Measurements from ENCODE around the gene TBX5.

TBX5 gene

DNA sequence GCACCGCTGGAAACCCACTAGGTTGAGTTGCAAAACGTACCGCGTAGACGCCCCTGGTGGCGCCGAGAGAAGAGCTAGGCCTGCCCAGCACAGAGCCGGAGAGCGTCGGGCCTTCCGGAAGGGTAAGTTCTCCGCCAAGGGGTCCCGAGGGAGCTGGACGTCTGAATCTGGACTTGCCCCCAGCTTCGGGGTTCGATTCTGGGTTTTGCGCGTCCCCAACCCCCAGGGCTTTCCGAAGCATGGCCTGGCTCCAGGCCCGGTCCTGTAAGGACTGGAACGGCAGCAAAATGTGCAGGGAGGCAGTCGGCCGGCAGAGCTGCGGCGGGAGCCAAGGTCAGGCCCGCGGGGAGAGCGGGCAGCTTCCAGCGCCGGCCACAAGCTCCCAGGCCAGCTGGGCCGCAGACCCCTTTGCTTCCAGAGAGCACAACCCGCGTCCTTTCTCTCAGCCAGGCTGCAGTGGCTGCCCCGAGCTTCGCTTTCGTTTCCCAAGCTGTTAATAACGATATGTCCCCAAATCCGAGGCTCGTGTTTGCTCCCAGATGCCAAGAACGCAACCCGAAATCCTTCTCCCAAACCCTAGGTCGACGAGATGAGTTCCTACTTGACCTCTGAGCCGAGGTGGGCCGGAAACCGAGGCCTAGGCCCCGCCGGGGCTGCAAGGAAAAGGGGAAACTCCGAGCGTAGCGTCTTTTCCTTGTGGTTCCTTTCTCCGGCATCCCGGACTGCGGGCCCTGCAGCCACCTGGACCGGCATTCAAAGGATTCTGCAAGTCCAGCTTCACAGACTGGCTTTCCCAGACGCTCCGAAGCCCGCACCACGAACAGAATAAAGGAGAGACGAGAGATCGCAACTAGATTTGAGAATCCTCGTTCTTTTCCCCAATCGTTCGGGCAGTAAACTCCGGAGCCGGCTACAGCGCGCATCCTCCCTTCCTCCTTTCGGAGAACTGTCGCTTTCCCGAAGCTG, 3.2 kb upstream of the TBX5 start:
- TF ChIP-seq, protein P1, sequence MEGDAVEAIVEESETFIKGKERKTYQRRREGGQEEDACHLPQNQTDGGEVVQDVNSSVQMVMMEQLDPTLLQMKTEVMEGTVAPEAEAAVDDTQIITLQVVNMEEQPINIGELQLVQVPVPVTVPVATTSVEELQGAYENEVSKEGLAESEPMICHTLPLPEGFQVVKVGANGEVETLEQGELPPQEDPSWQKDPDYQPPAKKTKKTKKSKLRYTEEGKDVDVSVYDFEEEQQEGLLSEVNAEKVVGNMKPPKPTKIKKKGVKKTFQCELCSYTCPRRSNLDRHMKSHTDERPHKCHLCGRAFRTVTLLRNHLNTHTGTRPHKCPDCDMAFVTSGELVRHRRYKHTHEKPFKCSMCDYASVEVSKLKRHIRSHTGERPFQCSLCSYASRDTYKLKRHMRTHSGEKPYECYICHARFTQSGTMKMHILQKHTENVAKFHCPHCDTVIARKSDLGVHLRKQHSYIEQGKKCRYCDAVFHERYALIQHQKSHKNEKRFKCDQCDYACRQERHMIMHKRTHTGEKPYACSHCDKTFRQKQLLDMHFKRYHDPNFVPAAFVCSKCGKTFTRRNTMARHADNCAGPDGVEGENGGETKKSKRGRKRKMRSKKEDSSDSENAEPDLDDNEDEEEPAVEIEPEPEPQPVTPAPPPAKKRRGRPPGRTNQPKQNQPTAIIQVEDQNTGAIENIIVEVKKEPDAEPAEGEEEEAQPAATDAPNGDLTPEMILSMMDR (IDR thresholded peaks at IDR 0.05; ENCODE audit: low read depth, low read length) = no peak
- peak overlapping the region; percentile 91 for H3K4me3 ChIP-seq (ENCODE audit: low read depth, low read length)

DNA sequence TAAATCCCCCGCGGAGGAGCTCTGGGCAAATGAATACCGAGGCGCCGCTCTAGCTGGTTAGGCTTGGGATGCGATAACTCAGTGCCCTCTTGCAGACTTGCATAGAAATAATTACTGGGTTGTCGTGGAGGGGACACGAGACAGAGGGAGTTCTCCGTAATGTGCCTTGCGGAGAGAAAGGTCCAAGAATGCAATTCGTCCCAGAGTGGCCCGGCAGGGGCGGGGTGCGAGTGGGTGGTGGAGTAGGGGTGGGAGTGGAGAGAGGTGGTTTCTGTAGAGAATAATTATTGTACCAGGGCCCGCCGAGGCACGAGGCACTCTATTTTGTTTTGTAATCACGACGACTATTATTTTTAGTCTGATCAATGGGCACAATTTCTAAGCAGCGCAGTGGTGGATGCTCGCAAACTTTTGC, 2.5 kb upstream of the TBX5 start:
- peak overlapping the region; percentile 91 for H3K4me3 ChIP-seq (ENCODE audit: low read depth, low read length)
- TF ChIP-seq, protein P1 (IDR thresholded peaks at IDR 0.05; ENCODE audit: low read depth, low read length) = no peak

DNA sequence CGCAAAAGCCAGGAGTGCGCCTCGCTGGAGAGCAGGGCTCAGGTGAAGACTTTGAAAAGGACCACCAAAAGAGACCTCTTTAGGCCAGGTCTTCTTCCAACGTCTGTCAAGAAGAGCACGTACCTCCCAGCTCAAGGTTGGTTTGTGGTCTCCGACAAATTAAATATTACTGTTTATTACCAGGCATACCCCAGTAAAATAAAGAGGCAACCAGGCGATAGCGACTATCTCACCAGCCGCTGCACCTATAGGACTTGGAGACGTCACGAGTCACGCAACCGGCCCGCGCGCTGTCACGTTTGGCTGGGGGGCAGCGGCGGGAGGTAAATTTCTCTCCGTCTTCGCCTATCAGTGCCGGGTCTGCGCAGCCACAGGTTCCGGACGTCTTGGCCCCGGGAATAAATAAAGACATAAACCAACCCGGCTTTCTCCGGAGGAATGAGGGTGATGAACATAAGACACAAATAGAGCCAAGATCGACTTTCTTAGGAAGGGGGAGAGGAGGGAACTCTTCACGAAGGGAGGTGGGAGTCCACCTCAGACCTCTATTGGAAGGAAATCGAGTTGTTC, 2.0 kb upstream of the TBX5 start:
- peak overlapping the region; percentile 91 for H3K4me3 ChIP-seq (ENCODE audit: low read depth, low read length)
- TF ChIP-seq, protein P1 (IDR thresholded peaks at IDR 0.05; ENCODE audit: low read depth, low read length) = no peak

GRCh38 chr12:114406984-114407841, 1.3 kb upstream of the TBX5 start:
- TF ChIP-seq, protein P1 (IDR thresholded peaks at IDR 0.05; ENCODE audit: low read depth, low read length) = no peak

DNA sequence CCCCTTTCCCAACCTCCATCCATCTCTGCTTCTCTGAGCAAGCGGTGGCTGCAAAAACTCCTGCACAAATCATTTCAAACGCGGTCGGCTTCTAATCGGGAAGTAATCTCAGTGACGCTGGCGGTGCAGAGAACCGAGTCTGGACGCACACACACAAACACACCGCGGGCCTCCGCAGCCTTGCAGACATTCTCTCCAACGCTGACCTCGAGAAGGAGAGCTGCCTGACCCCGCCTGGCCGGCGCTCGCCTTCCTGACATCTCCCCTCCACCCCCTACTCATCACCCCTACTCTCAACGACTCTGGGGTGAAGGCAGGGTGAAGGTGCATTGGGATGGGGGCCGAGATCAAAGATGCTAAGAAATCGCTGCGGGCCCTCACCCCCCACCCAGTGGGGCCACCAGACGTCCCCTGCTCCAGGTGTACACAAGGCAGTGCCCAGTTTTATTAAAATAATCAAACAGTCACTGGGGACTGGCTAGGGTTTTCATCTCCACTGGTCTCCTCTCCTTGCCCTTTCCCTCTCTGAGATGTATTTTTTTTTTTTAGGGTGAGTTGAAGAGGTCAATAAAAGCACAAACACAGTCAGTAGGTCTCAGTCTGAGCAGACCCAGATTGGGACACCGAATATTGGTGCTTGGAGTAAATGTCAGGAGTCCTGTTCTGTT, 506 bp upstream of the TBX5 start:
- H3K4me3 ChIP-seq (ENCODE audit: low read depth, low read length) = peak overlapping the region; percentile 91
- TF ChIP-seq, protein P1 (IDR thresholded peaks at IDR 0.05; ENCODE audit: low read depth, low read length) = no peak

More at GRCh38 chr12:114406984-114407841, 1.3 kb upstream of the TBX5 start:
- peak overlapping the region; percentile 91 for H3K4me3 ChIP-seq (ENCODE audit: low read depth, low read length)

DNA sequence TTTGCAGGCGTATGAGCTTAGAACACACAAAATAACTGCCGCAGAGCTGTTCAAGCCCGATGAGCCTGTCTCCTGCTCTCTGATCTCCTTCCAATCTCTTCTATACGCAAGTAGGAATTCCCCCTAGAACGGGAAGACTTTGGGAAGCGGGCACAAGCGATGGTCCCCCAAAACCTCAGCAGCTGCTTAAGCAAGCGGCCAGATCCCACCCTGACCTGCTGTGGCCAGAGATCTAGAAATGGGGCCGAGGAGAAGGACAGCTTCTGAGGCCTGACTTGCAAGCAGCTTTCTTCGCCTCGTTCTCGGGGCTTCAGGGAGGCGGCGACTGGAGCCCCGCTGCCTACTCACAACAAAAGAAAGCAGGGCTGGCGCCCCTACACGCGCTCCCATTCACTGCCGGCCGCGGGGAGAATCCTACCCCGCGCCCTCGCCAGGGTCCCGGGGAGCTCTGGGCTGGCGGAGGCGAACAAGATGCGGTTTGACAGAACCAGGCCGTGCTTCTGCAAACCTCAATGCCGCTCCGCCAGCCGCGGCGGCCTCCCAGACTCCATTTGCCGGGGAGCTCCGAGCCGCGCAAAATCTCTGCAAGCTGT, 922 bp downstream of the TBX5 start:
- peak overlapping the region; percentile 91 for H3K4me3 ChIP-seq (ENCODE audit: low read depth, low read length)
- TF ChIP-seq, protein P1 (IDR thresholded peaks at IDR 0.05; ENCODE audit: low read depth, low read length) = no peak

Measured in WI38 (cell line).